ENCODE data around the gene BRDT.

DNA sequence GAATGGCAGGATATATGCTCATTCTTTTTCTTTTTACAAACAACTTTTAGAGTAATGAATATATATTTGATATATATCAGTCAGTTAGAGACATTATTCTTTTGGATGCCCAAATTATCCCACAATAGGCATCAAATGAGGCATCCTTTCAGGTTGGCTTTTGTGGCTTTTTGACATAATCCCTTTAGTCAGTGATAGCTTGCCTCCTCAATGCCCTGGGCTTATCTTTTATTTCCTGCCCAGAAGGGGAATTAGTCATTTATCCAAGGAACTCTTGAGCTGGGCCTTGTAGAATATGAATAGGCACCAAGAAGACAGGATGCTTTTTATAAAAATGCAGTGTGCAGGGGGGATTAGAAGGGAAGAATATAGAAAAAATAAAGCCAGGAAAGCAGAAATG, 102.7 kb downstream of the BRDT start:
- TF ChIP-seq, protein P1, sequence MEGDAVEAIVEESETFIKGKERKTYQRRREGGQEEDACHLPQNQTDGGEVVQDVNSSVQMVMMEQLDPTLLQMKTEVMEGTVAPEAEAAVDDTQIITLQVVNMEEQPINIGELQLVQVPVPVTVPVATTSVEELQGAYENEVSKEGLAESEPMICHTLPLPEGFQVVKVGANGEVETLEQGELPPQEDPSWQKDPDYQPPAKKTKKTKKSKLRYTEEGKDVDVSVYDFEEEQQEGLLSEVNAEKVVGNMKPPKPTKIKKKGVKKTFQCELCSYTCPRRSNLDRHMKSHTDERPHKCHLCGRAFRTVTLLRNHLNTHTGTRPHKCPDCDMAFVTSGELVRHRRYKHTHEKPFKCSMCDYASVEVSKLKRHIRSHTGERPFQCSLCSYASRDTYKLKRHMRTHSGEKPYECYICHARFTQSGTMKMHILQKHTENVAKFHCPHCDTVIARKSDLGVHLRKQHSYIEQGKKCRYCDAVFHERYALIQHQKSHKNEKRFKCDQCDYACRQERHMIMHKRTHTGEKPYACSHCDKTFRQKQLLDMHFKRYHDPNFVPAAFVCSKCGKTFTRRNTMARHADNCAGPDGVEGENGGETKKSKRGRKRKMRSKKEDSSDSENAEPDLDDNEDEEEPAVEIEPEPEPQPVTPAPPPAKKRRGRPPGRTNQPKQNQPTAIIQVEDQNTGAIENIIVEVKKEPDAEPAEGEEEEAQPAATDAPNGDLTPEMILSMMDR (IDR thresholded peaks at IDR 0.05; ENCODE audit: insufficient read depth, low read depth, low read length): no peak
- TF ChIP-seq EZH2 (IDR thresholded peaks at IDR 0.05; ENCODE audit: insufficient read depth, low read length): no peak

All from astrocyte (in vitro differentiated cells and primary cell).